Activated CD8-positive, alpha-beta memory T cell treated with anti-CD3 and anti-CD28 coated beads, Interleukin-2, amount 50 U/mL, for 48 hours (primary cell): ENCODE measurements around the gene CNPY1.

Experiments used
- DNase-seq: peaks from one replicate; pipeline ENCODE4 v3.0.0-alpha.2; 2020

Gene CNPY1

DNA sequence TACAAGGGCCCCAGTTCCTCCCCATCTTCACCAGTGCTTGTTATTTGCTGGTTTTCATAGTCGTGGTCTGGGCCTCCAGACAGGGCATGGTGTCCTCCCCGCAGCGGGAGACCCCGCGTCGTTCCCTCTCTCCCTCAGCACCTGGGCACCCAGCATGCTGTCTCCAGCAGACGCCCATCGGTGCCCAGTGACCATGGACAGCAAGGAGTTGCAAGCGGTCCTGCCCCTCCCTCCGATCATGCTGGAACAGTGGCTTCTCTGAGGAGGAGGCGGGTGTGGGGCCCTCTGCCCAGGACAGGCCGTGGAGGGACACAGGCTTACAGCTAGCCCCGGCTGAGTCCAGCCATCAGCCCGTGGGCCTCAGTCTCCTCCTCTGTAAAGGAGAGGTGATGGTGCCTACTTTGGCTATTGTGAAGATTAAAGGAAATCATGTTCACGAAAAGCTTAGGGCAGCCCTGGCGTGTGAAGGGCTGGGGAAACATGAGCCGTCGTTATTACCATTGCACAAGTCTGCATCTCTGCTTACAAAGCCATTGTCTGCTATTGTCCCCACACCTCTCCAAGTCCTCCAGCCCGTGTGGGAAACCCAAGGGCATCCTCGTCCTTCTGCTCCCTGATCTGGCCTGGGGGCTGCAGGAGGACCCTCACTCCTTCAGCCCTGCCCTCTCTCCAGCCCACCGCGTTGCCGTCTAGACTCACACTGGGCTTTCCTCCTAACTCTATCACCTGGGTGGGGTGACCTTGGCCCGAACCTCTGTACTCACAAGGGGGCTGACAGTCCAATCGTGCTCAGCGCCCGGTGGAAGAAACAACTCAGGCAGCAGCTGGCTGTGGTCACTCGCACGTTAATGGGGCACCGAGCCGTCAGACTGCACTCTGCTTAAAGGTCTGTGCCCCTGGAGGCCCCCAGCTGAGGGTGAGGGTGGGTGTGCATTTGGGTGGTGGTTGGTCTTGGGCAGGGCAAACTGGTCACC, 58.6 kb downstream of the CNPY1 start:
- no peak for DNase-seq

DNA sequence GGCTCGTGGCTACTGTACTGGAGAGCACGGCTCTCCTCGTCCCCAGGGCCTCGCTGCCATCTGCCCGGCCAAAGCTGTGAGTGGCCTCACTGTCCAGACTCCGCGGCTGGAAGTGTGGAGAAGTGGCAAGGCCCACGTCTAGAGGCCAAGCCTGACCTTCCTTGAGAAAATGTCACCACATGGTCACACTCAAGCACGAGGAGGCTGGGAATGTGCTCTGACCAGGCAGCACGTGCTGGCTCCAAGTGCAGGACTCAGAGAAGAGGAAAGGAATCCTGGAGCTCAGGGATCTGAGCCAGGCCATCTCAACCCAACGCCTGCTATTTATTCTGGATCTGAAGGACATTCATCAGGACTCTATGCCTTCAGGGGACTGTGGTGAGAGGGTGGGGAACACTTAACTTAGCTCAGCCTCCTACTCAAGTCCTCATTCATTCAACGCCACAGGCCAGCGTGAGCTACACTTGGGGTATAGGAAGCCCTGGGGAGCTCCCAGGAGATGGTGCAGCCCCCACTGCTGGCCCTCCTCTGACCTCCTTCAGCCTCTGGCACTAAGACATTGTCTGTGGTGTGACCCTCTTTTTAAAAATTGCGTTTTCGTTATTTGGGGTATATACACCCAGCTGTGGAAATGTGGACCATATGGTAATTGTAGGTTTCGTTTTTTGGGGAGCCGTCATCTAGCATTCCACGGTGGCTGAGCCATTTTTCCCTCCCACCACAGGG, 59.4 kb downstream of the CNPY1 start:
- no peak for DNase-seq

DNA sequence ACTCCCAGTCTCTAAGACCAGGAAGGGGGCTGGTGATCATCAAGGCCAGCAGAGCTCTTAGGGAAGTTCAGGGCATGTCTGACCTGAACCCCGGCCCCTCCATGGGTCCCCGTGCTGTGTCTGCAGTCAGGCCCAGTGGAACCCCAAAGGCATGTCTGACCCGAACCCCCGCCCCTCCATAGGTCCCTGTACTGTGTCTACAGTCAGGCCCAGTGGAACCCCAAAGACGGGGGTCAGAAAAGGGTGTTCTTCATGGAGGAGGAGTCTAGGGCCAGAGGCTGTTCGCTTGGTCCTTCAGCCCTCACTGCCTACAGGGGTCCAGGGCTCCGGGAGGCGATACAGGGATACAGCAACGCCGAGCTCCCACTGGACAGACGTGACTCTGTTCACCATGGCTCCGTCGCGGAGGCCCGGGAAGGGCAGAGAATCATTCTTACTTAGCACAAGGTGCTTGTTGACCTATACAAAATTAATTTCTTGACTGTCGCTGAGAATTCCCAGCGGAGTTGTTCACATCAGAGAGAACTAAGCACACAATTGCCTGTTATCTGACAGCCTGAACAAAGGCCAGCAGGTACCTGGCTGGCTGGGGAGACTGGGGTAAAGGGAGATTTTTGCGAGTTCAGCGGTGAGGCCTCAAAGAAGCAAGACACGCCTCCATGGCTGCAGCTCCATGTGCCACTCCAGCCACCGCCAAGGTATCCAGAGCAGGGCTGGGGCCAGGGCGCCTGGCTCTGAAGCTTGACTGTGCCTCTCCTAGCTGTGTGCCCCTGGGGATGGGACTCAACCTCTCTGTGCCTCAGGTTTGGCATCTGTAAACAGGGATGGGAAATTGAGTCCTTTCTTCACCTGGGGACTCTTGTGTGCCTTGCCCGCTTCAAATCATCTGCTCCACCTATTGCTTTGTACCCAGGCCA, 61.6 kb downstream of the CNPY1 start:
- DNase-seq = no peak

DNA sequence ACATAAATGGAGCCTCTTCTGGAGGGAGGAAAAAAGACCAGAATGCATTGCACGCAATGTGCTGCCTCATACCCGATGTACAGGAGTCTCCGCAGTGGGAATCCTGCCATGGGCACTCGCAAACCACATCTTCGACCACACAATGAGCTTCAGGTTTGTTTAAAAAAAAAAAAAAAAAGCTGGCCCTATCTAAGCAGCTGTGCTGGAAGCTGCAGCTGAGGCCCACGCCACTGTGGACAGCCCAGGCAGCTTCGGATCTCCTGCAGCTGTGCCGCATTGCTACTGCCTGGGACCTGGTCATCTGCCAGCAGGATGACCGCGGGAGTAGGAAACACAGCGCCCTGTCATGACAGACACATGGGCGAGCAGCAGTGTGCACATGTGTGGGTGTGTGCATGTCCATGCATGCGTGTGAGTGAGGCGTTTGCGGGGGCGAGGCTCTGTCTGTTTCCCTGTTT, 62.5 kb downstream of the CNPY1 start:
- DNase-seq = no peak

DNA sequence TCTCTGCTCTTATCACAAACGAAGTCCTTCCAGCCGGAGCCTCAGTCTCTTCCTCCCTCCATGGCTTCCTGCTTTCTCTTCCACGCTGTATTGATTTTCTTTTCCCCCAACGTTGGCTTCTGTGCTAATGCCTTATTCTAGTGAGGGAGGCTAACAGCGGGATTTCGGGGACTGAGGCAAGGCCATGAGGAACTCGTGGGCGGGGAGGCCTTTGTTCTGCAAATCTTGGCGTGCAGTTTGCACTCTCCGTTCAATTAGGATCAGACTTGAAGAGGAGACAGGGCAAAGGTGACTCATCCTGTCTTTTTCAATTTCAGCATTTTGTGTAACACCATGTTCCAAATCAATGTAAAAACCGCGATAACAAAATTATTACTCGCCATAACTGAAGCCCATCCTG, 63.1 kb downstream of the CNPY1 start:
- DNase-seq = no peak

DNA sequence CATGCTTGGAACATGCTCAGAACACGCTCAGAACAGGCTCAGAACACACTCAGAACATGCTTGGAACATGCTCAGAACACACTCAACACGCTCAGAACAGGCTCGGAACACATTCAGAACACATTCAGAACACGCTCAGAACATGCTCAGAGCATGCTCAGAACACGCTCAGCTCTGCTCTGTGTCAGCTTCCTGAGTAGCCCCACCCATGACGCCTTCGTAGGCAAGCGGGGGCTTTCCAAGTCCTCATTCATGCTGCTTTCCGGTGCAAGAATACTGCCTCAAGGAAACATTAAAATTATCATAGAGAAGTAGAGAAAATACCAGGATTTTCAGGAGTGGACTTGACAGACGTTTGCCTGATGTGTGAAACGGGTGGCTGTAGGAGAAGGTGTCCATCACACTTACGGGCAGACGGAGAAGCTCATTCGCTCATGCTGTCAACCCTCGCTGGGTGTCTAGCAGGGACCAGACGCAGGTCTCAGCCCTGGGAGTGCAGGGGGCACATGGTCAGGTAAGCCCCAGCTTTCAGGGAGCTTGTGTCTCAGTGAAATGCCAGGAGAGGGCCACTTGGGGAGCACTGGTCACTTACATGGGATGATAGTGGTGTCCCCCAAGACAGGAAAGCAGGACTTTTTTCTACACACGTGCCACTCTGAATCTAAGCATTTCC, 63.7 kb downstream of the CNPY1 start:
- DNase-seq = no peak

DNA sequence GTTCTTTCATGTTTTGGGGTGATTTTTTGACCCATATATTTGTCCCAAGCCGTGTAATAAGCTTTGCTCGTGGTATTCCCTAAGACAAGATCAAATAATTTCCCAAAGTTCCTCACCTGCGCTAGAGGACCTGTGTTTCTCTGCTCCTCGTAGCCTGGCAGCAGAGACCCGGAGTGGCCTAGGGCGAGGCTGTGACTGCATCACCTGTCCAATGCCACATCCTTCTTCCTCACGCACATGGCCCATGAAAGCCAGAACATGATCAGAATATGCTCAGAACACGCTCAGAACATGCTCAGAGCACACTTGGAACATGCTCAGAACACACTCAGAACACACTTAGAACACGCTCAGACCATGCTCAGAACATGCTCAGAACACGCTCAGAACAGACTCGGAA, 64.6 kb downstream of the CNPY1 start:
- no peak for DNase-seq

DNA sequence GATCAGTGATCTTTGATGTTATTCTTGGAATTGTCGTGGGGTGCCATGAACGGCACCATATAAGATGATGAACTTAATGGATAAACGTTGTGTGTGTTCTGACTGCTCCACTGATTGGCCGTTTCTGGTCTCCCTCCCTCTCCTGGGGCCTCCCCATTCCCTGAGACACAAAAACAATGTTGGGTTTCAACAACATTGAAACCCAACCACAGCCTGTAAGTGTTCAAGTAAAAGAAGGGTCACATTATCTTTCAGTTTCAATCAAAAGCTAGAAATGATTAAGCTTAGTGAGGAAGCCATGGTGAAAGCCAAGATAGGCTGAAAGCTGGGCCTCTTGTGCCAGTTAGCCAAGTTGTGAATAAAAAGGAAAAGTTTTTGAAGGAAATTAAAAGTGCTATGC, 68.9 kb downstream of the CNPY1 start:
- DNase-seq = no peak

DNA sequence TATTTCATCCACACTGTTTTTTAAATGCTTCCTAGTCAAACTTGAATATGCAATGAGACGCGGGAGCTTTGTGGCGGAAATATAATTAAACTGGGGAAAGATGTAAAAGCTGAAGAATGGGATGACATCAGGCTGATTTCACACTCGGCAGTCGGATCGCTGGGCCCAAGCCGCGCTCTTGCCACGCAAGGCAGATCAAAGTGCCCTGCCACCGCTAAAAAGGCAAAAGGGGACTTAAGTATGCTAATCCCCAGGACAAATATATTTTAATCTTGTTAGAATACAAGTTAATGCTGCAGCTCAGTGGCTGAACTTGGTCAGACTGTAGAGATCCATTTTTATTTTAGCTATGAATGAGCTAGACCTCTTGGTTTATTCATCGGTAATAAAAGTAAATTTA, 74.6 kb downstream of the CNPY1 start:
- DNase-seq = no peak

DNA sequence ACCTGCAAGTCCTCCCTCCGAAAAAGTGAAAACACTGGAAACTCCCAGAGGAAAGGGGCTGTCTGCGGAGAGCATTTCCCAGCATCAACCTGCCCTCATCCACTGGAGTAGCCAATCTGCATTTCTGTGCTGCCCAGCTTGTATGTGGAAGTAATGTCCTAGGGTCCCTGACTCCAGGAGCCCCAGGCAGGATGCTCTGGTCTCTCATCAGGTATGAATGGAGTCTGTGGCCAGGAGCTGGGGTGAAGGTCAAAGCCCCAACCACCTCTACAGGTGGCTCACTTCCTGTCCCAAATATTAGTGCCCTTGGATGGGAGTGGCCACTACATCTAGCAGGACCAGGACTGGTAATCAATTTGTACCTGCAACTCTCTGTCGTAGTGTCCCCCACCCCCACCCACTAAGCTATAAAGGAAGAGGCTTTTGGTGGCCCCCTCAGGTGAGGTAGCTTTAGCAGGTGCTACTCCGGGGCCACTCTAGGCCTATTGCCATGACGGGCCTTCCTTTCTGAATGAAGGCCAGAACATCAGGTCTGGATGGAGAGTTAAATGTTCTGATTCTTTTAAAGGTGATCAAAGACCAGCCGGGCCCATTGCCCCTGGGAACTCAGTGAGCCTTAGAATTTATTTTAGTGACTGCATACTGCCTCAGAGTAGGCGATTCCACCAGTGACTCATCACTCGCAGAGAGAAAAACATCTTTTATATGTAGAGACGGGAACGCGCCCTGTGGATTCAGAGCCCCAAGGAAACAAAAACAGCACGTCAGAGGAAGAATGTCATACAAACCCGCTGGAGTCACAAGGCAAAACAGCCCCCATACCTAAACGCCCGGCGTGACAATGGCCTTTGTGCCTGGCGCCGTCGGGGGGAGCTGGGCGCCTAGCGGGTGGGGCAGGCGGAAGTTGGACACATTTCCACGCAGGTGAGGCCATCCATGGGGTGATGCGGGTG, 75.4 kb downstream of the CNPY1 start:
- DNase-seq = no peak

DNA sequence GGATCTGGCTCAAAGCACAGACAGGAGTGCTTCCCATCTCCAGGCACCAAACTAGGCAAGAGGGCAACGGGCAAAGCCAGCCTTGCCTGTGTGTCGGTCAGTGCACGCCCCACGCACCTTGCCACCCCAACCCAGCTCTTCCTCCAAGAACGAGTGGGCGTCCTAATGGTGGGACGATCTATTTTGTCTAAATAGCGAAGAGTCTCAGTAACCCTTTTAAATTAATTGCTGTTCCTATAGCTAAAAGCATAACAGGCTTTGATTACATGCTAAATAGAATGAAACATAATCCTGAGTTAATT, 76.2 kb downstream of the CNPY1 start:
- no peak for DNase-seq

DNA sequence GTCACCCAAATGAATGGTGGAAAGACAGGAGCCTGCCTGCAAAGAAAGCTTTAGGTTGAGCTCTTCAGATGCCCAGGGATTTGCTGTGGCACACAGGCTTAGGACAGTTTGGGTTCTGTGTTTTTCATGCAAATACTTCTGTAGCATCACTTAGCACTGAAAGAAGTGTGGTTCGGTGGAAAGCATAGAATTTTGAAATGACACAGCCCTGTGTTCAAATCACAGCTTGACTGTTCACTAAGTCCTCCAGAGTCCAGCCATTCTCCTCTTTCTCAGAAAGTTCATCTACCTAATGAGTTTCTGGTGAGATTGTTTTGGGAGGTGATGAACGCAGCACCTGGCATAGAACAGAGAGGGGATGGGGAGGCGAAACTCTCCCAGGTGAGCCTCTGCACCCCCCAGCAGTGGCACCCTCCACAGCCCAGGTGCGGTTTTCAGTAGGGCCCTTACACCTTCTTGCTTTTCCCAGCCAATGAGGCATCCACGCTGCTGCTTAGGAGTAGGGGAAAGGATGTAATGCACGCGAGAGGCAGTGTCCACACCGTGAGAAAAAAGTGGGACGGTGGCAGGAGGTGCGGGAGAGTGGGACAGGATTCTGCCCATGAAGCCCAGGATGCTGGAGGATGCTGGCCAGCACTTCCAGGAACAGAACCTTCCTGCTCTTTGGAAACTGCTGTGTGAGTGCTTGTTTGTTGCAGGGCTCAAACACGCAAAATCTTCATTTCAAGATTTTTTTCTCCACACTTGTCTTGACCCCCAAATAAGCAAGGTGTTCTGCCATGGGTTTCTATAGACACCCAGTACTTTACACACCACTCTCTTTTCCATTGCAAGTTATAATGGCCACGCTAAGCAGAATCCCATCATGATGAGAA, 76.8 kb downstream of the CNPY1 start:
- DNase-seq = no peak

DNA sequence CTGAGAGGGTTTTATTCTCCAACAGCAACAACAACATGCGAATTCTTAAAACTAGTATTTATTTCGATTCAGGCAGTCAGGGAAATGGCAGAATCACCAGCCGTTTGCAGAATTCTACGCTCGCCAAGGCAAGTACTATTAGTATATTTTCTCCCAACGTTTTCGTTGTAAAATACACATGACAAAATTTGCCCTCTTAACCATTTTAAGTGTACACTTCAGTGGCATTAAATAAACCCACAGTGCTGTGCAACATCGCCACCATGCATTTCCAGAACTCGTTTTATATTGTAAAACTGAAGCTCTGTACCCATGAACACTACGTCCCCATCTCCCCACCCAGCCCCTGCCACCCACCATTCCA, 77.6 kb downstream of the CNPY1 start:
- no peak for DNase-seq

DNA sequence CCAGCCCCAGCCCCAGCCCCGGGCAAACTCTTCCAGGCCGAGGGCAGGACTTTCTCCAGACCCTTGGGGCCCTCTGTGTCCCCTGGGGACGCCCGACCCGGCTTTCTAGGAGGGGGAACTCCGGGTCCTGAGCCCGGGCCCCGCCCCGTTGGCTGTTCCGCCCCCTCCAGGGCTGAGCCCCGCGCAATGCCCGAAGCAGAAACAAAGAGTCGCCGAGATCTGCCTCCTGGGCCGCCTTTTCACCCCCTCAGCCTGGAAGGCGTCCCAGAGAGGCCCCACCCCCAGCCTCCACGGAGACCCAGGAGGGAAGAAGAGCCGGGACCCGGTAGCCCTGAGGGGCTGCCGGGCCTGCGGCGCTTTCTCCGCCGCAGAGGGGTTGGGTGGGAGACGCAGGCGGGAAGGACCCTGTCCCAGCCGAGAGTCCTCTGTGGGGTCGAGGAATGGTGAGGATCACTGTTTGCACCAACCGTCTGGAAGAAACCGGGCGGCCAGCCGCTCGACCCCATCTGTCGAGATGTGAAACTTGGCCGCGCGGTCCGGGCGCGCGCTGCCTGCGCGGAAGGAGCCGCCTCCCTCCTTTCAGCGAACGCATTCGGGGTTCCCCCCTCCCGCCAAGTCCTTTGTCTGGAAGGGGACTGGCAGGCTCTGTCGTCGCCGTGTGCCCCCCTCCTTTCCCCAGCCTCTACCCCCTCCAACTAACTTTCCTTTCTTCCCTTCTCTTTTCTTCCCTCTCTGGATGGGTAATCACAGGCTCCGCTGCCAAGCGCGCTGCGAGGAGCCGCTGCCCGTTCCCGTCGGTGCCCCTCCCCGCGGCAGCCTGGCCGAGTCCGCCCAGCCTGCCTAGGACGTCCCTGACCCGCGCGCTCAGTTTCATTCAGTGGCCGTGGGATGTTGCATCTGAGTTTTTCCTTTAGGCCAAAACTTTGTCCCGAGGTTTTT, 78.2 kb downstream of the CNPY1 start:
- DNase-seq = peak; percentile 45

DNA sequence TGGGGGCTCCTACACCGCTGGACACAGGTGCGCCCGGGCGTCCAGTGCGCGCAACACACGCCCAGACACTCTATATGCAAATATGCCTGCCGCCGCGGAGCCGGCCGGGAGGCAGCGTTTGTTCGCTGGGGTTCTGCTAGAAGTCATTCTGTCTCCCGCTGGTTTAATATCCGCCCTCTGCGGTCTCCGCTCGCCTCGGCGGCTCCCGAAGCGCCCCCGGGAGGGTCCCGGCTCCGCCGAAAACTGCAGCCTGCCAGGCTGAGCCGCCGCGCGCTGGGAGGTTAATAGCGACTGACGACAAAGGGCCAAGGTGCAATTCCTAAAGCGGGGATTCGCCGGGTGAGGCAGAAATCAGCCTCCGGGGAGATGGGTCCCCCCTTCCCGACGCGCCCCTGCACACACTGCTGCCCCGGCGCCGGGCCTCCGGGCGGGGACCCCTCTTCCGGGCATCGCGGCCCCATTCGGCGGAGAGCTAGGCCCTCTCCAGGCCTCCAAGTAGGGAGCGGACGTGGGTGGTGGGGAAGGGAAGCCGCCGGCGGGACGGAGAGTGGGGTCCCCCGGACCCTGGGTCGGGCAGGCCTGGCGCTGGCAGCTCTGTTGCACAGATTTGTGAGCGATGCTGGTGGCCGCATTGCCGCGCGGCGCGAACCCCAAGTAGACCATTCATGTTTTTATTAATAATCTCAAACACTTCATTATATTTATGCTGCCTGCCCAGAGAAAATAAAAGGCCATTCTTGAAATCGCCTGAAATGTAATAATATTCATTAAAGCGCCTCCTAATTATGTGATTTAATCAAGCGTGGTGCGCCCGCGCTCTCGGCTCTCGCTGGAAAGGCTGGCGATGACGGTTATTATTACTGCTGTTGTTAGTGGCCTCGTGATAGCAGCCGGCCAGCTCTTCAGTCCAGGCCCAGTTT, 79.3 kb downstream of the CNPY1 start:
- no peak for DNase-seq

DNA sequence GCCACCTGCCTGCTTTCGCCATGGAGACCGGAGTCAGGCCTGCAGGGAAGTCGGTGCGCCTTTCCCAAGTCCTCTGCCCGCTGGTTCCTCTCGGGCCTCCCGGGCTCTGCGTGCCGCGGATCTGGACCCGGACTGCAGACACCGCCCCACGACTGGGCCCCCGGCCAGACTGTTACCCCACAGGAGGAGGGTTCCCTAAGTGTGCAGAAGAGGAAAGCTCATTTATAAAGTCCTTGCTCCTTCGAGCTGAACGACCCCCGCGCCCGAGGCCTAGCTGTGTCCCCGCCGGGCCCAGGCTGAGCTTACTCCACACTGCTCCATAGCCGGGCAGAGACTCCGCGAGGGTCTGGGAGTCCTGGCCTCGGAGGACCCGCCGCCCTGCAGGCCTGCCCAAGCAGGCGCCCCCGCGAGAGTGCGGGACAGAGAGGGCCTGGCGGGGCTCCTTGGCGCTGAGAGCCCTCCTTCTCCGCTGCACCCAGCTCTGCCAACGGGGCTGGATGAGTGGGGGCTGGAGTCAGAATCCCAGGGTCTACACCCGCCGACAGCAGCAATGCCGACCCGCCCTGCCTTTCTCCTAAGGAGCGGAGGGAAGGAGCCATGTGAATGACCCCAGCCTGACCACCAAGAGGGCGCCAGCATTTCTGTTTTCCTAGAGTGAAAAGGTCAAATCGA, 80.1 kb downstream of the CNPY1 start:
- DNase-seq = no peak

DNA sequence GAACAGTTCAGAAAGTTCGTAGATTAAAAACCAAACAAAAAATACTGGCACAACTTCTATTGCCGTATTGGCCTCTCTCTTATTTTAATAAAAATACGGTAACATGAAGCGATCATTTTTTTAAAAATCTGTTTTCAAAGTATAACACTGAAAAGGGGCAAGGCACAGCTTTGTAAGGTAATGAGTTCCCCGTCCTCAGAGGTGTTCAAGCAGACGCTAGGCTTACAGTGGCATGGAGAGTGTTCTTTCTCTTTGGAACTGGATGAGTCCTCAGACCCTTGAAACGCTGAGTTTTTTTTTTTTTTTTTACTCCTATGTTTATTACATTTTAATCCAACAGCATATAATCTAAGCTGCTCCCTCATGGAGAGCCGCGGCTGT, 80.6 kb downstream of the CNPY1 start:
- no peak for DNase-seq
